Pancreas (tissue), 10 donors: ENCODE results near the gene UPK2. TPM values are rescaled to one million over a fixed set of nuclear protein-coding genes. Genes with fewer than 3 reads are reported as not detected.

Experiments
- ATAC-seq, 4 donors: fragments of 200-7000 bp; cut with Tn5 transposase; one replicate each; pipeline versions ENCODE4 v1.8.0 to v1.9.1; 2020; ENCODE audit warnings: mild to moderate bottlenecking in 4 of 4, moderate library complexity in 4 of 4
- DNase-seq, 6 donors: peaks; one replicate each; pipeline ENCODE4 v3.0.0-alpha.2; 2020
- FAIRE-seq: peaks from 2 replicates; lab custom pipeline; 2012; peaks lifted over from hg19 to GRCh38; lab: Jason Lieb, UNC
- H3K27ac ChIP-seq, 4 donors: fragments of 200-600 bp; sonication (generic); 1 replicate in 3 of 4; 2 replicates in 1 of 4; pipeline versions ENCODE4 v1.5.0 to v1.8.0; 2020
- H3K27me3 ChIP-seq, 4 donors: fragments of 200-600 bp; one replicate each; pipeline ENCODE4 v1.8.0; 2021
- H3K36me3 ChIP-seq, 3 donors: fragments of 200-600 bp; sonication (generic) in 1 of 3; one replicate each; pipeline versions ENCODE4 v1.5.0 to v1.8.0; 2020 to 2021
- H3K4me1 ChIP-seq, 3 donors: fragments of 200-600 bp; one replicate each; pipeline ENCODE4 v1.8.0; 2021
- H3K4me3 ChIP-seq, 4 donors: fragments of 200-600 bp; sonication (generic) in 2 of 4; one replicate each; pipeline versions ENCODE4 v1.5.0 to v1.8.0; 2020 to 2021
- H3K9me3 ChIP-seq, 4 donors: fragments of 200-600 bp; one replicate each; pipeline ENCODE4 v1.8.0; 2021
- WGBS, 2 donors: extraction: QIAGEN DNeasy Blood & Tissue Kit; methylation state at CpG; one replicate each; pipeline ENCODE4 v1.1.7; 2013; 5-methylcytosine and 5-hydroxymethylcytosine counted together
- intact Hi-C, 3 donors: fragments of 100-400 bp; cut with DNase I; formaldehyde crosslinking; loops; one replicate each; pipeline versions ENCODE4 v1.11.1 to v1.14.2; 2022
- polyA plus RNA-seq, 2 donors: library from polyadenylated mRNA; stranded (reverse); fragments of 200-250 nt; gene quantifications; one replicate each; pipeline ENCODE4 v1.2.3, GENCODE V29; 2013
- total RNA-seq, 6 donors: library from RNA; stranded (reverse); fragmentation: NEBNext Ultra II Directional in 4 of 6; extraction: Animal tissue kit (Norgen Biotek cat#: 25700) in 4 of 6; gene quantifications; one replicate each; pipeline versions ENCODE4 v1.2.1 to v1.2.4, GENCODE V29; 2021 to 2023
- TF ChIP-seq, protein P1 (sequence below), 4 donors: fragments of 200-600 bp; sonication (generic) in 3 of 4; IDR thresholded peaks; one replicate each; pipeline versions ENCODE4 v1.5.0 to v1.8.0; 2021; ENCODE audit warnings: antibody characterized with exemption in 4 of 4
- donor health status: healthy with polysubstance abuse.
- donor health status: DM: no; HTN: no; CAD: no; lungs with moderate emphysema.
- donor health status: DM: no; HTN: no; CAD: no.
- donor health status: control.
- donor health status: control.
- donor health status: Bipolar disorder and iron deficiency.
- donor health status: DM: yes; HTN: yes; CAD: no.
- donor health status: DM: no; HTN: no; CAD: no.
- donor health status: DM: no; HTN: no; CAD: no.
- donor health status: DM: yes; HTN: yes; CAD: no.

Gene UPK2
- total and polyA plus RNA-seq, 8 donors = 0.09 to 0.19 (median 0.16) TPM; not detected in 5

DNA sequence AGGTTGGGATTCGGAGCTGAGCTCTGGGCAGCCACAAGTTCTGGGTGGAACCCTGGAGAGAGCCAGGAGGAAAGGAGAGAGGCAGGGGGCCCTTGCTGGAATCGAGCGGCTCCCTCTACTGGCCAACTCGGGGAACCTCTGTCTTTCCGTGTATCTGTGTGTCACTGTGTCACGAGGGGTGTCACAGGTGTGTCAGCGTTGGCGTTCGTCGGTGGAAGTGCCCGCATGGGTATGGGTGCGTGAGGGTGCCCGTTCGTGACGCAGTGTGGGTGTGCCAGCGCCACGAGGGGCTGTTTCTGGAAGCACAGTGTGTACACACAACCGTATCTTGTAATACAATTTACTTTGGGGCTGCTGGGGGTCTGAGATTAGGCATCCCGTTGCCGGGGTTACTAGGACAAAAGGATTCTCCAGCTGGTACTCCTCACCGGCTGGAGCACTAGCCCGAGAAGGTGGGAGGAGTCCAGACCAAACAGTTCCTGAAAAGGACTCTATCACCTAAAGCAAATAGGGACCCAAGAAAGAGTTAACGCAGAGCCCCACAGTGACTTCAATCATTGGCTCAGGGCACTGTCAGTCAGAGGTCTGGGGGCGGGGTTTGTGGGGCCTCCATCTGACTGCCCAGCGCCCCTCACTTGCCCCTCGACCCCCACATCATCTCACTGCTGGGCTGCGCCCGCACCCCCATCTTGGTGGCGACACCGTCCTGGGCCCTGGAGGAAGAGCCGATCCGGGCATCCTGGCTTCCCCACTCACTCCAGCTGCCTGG is 27.8 kb upstream of the UPK2 start:
- peak overlapping the region; percentile 92 to 99 (median 97) for H3K27ac ChIP-seq
- intact Hi-C loops = no loop called here
- peak overlapping the region; percentile 39 to 70 (median 61) for H3K4me3 ChIP-seq
- H3K4me1 ChIP-seq = peaks cover 0 to 10% (median 5%) of the 10 kb centered on the region in 3 donors
- H3K36me3 ChIP-seq = no peaks in the 10 kb centered on the region
- no peak for FAIRE-seq
- peak; percentile 91 to 95 (median 94) for DNase-seq
- WGBS, 2 donors = 0 to 1% methylated on average over 32 of the region's 32 CpGs
- TF ChIP-seq, protein P1, sequence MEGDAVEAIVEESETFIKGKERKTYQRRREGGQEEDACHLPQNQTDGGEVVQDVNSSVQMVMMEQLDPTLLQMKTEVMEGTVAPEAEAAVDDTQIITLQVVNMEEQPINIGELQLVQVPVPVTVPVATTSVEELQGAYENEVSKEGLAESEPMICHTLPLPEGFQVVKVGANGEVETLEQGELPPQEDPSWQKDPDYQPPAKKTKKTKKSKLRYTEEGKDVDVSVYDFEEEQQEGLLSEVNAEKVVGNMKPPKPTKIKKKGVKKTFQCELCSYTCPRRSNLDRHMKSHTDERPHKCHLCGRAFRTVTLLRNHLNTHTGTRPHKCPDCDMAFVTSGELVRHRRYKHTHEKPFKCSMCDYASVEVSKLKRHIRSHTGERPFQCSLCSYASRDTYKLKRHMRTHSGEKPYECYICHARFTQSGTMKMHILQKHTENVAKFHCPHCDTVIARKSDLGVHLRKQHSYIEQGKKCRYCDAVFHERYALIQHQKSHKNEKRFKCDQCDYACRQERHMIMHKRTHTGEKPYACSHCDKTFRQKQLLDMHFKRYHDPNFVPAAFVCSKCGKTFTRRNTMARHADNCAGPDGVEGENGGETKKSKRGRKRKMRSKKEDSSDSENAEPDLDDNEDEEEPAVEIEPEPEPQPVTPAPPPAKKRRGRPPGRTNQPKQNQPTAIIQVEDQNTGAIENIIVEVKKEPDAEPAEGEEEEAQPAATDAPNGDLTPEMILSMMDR (IDR thresholded peaks at IDR 0.05) = peak; percentile 78 to 94 (median 86)
- no peaks in the 10 kb centered on the region for H3K9me3 ChIP-seq
- peak; percentile 63 to 80 (median 70) for ATAC-seq
- no peaks in the 10 kb centered on the region for H3K27me3 ChIP-seq

DNA sequence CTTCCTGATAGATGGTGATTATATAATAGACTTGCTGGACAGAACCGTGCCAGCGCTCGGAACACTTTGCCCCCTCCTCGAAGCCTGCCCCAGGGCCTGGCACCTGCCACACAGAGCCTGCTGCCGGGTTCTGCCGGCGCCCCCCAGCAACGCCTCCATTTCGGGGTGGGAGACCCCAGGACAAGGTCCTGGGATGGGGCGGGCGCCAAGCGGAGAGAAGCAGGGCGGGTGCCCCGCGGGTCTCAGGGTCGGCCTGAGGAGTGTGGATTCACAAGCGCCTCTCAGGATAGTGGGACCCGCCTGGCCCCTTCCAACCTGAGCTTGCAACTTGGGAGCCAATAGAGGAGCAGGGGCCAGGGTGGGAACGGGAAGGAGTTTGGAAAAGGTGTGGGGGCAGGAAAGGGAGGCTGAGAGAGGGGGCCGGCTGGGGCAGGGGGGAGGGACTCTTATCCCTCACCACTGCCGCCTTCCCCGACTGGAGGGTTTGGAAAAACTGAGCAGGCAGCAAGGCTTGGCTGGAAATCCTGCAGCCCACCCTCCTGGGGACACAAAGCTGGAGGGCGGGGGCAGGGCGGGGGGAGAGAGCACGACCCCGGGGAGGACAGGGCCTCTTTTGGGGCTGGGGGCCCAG is 27.1 kb upstream of the UPK2 start:
- Histone ChIP-seq H3K4me1 (peaks cover 0 to 15% (median 5%) of the 10 kb centered on the region in 3 donors), H3K27me3 (no peaks in the 10 kb centered on the region), H3K27ac (peak overlapping the region; percentile 92 to 99 (median 97)), H3K9me3 (no peaks in the 10 kb centered on the region), H3K4me3 (peak overlapping the region; percentile 39 to 70 (median 61)), H3K36me3 (no peaks in the 10 kb centered on the region)
- ATAC-seq = peak; percentile 46 to 62 (median 54)
- 0 to 2% methylated on average over 19 to 26 of the region's 26 CpGs for WGBS, 2 donors
- FAIRE-seq = no peak
- intact Hi-C loops = no loop called here
- TF ChIP-seq, protein P1 (IDR thresholded peaks at IDR 0.05) = no peak
- peak in 4 of 6 donors; percentile 65 to 91 (median 80) for DNase-seq

DNA sequence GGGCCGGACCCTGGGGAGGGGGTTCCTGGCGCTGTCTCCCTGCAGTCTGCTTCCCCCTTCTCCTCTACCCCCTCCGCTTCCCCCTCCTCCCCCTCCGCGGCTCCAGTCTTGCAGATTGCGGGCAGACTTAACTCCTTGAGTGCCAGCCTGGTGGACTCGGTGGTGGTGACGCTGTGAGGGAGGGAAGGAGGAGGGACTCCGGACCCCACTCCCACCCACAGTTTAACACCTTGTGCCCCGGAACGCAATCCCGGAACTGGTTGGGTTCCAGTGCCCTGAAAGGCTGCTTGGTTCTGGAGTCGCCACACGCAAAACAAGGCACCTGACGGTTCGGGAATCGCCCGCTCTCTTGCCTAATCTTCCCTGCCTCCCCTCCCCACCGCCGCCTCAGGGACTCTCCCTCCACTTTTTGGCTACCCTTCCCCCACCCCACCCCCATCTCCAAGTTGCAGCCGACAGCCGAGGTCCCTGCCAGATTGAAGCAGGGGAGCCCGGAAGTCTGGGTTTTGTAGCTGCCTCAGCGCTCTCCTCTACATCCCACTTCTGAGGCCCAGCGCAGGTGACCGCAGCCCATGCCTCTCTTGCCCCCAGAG is 26.5 kb upstream of the UPK2 start:
- TF ChIP-seq, protein P1 (IDR thresholded peaks at IDR 0.05) = no peak
- H3K4me3 ChIP-seq = peak overlapping the region; percentile 39 to 70 (median 61)
- intact Hi-C loops = no loop called here
- no peak for FAIRE-seq
- ATAC-seq = peak; percentile 59 to 71 (median 66)
- H3K4me1 ChIP-seq = peaks cover 0 to 15% (median 5%) of the 10 kb centered on the region in 3 donors
- H3K27me3 ChIP-seq = no peaks in the 10 kb centered on the region
- DNase-seq = peak; percentile 82 to 95 (median 92)
- 0% methylated on average over 18 to 24 of the region's 26 CpGs for WGBS, 2 donors
- no peaks in the 10 kb centered on the region for H3K9me3 ChIP-seq
- peak overlapping the region; percentile 92 to 99 (median 97) for H3K27ac ChIP-seq
- H3K36me3 ChIP-seq = no peaks in the 10 kb centered on the region

DNA sequence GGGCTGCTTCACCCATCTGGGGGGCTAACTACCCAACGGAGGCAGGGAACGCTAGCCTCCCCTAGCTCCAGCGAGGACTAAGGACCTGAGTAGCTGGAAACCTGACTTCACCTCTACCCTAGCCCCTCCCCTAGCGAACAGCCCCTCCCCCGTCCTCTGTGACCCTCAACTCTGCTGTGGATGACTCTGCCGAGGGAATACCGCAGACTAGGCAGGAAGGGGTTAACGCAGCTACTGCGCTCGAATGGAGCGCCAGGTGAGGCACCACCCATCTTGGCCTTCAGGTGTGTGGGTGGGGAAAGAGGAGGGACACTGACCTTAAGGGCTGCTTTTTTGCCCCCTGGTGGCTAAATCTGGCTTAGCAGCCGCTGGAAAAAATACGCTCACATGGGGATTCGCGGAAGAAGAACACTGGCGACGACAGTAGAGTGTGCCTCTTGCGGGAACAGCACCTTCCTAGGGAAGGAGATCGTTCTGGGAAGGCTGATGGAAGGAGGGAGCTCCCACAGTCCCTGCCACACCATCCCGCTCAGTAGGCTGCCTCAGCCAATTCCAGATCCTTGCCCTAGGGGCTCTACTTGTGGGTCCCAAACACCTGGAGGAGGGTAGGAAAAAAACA is 25.9 kb upstream of the UPK2 start:
- TF ChIP-seq, protein P1 (IDR thresholded peaks at IDR 0.05) = peak; percentile 91 to 98 (median 96)
- H3K27me3 ChIP-seq = no peaks in the 10 kb centered on the region
- DNase-seq (peak; percentile 94 to 97 (median 96)), ATAC-seq (peak; percentile 61 to 75 (median 71)), FAIRE-seq (no peak)
- 1 to 2% methylated on average over 20 of the region's 20 CpGs for WGBS, 2 donors
- H3K9me3 ChIP-seq = no peaks in the 10 kb centered on the region
- peaks cover 0 to 15% (median 5%) of the 10 kb centered on the region in 3 donors for H3K4me1 ChIP-seq
- intact Hi-C loops = no loop called here
- no peaks in the 10 kb centered on the region for H3K36me3 ChIP-seq
- H3K27ac ChIP-seq = peak overlapping the region; percentile 92 to 99 (median 97)
- peak overlapping the region; percentile 39 to 70 (median 61) for H3K4me3 ChIP-seq
